ENCODE measurements around the gene AATF.

DNA sequence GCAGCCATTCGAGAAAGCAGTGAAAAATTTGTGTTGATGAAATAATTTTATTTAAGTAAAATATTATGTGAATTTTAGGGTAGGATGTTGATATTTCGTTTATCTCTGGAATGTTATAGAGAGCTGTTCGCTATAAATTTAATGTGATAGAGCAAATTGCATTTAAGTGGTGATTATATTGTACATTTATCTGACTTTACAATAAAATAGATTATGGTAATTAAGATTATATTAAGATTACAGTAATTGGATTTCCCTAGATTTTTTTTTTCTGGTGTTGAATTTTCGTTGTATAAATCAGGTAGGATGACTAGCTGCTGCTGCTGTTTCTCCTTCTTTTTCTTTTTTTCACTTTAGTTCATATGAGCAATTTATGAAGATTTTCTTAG lies 71.0 kb downstream of the AATF start:
- TF ChIP-seq, protein P1, sequence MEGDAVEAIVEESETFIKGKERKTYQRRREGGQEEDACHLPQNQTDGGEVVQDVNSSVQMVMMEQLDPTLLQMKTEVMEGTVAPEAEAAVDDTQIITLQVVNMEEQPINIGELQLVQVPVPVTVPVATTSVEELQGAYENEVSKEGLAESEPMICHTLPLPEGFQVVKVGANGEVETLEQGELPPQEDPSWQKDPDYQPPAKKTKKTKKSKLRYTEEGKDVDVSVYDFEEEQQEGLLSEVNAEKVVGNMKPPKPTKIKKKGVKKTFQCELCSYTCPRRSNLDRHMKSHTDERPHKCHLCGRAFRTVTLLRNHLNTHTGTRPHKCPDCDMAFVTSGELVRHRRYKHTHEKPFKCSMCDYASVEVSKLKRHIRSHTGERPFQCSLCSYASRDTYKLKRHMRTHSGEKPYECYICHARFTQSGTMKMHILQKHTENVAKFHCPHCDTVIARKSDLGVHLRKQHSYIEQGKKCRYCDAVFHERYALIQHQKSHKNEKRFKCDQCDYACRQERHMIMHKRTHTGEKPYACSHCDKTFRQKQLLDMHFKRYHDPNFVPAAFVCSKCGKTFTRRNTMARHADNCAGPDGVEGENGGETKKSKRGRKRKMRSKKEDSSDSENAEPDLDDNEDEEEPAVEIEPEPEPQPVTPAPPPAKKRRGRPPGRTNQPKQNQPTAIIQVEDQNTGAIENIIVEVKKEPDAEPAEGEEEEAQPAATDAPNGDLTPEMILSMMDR (IDR thresholded peaks at IDR 0.05) = no peak
- TF ChIP-seq EP300 (IDR thresholded peaks at IDR 0.05) = no peak
- TF ChIP-seq POLR2A (IDR thresholded peaks at IDR 0.05) = no peak

Data from tibial nerve (tissue), 4 donors.